GOT3 (cell line): ENCODE data around the gene PPP1CC.
"Not testable (repeated sequence)": the region's sequence is repeated elsewhere in the genome, so short reads cannot be mapped to it uniquely, and the experiment has no call there.

Source experiments
- DNase-seq: peaks from one replicate; lab custom pipeline; 2025; ENCODE audit warnings: mixed read lengths; lab: John Stamatoyannopoulos, UW

Gene PPP1CC

GRCh38 chr12:110742718-110743570, at the start of gene PPP1CC:
TSS of gene PPP1CC (minus strand) at chr12:110742891. CDS start at chr12:110742707, 184 bp downstream.
- DNase-seq: peak; percentile 55

DNA sequence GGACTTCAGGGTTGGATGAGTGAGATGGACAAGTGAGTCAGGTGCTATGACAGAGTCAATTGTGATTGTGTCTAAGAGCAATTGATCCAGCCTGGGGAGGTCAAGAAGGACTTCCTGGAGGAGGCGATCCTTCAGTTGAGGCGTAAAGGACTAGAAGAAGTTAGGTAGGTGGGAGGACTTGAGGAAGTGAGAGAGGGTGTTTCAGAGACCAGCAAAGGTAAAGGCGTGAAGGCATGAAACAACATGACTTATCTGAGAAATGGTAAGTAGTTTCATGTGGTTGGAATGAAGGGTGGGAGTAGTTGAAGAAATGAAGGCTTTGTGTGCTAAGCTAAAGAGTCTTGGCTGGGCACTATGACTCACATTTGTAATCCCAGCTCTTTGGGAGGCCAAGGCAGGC, 48.9 kb upstream of the PPP1CC start:
- DNase-seq: no peak

DNA sequence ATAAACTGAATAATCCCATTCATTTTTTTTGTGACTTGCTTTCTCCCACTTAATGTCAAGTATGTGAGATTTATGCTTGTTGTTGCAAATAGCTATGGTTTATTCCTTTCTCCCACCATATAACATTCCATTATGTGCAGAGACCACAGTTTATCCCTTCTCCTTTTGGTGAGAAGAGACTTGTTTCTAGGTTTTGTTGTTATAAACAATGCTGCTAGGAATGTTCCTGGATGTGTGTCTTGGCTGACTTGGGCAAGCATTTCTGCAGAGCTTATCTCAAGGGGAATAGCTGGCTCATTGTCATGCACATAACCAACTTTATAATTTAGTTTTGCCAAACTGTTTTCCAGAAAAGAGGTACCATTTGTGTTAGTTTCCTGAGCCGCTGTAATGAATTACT, 47.6 kb upstream of the PPP1CC start:
- DNase-seq: no peak

DNA sequence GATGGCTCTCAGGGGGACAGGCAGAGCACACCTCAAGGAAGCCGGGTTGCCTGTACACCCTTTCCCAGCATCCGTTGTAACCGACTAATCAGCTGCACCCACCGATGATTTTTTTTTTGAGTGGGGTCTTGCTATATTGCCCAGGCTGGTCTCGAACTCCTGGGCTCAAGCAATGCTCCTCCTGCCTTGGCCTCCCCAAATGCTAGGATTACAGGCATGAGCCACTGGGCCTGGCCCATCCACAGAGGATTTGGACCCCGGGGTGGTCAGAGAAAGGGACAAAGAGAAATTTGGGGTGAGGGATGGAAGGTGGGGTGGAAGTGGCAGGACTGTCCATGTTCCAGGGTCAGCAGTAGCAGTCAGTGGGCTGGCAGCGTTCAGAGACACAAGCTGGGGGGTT, 43.3 kb upstream of the PPP1CC start:
- DNase-seq: no peak

DNA sequence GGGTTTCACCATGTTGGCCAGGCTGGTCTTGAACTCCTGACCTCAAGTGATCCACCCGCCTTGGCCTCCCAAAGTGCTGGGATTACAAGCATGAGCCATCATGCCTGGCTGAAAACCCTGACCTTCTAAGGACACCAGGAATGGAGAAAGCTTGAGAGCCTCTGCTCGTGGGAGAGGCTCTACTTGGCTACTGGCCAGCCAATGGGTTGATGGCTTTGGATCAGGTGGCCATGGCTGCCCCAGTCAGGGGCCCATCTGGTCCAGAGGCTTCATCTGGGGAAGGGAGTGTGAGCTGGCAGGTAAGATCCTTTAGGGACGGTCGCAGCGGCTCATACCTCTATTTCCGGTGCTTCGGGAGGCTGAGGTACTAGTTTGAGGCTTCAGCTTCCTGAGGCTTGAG, 42.5 kb upstream of the PPP1CC start:
- DNase-seq: no peak

DNA sequence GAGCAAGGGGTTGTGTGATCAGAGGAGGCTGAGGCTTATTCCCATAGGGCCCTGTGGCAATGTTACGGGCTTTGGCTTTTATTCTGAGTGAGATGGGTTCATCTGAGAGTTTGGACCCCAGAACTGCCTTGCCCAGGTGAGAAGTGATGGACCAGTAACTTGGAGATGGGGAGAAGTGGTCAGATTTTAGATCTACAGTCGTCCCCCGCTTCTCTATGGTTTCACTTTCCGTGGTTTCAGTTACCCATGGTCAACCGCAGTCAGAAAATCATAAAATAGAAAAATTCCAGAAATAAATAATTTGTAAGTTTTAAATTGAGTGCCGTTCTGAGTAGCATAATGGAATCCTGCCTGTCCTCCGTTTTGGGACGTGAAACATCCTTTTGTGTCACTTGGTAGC, 40.2 kb upstream of the PPP1CC start:
- no peak for DNase-seq

- DNase-seq: no peak
Observed at GRCh38 chr12:110782094-110782493, 39.4 kb upstream of the PPP1CC start.

DNA sequence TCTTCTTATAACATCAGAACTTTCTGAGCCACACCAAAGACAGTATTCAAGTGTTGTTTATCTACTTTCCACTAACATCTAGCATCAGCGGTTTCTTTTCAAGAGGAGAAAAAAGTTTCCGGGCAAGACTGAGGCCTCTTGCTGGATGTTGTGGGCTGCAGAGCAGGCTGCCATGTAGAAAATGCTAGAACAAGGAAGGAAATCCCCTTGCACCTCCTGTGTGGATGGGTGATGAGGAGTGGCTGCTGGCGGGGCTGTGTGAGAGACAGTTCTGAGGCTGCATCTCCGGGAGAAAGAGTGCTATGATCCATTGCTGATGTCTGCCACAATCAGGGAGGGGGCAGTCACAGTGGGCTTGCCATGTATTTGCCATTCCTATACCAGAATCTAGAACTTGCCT, 37.8 kb upstream of the PPP1CC start:
- DNase-seq: no peak

GRCh38 chr12:110778833-110779577, 36.3 kb upstream of the PPP1CC start:
- no peak for DNase-seq

DNA sequence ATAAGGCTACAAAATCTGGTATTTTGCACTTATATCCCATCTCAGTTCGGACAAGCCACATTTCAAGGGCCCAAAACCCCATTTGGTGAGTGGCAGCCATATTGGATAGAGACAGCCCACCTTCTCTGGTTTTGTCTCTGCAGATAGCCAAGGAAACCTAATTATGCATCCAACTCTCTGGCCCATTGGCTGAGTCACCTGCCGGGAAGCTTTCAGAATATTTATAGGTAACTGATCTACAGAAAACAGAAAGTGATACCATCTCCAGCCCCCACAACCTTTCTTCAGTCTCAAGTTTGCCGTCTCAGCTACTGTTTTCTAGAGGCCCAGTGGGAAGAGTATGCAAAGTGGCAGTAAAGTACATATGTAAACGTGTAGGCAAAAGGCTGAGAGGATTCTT, 33.7 kb upstream of the PPP1CC start:
- no peak for DNase-seq

- DNase-seq: no peak
Observed at GRCh38 chr12:110775997-110776396, 33.3 kb upstream of the PPP1CC start.

GRCh38 chr12:110774824-110775223, 32.1 kb upstream of the PPP1CC start:
- no peak for DNase-seq

DNA sequence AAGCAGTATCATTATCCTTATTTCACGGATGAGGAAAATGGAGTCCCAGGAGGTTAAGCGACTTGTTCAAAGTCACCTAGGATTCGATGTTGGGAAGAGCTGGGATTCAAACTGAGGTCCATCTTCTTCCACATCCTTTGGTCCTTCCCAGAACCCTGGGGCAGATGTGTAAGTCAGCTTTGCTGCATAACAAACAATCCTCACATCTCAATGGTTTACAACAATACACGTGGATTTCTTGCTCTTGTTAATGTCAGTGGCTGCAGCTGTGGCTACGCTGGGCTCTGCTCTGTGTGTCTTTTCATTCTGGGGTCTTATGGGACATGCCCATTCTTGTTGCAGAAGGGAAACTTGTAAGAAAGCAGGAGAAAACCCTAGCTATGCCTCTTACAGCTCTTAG, 26.3 kb upstream of the PPP1CC start:
- no peak for DNase-seq

- DNase-seq: no peak
Observed at GRCh38 chr12:110767863-110768262, 25.2 kb upstream of the PPP1CC start.

- no peak for DNase-seq
Observed at GRCh38 chr12:110766311-110767154, 23.8 kb upstream of the PPP1CC start.

DNA sequence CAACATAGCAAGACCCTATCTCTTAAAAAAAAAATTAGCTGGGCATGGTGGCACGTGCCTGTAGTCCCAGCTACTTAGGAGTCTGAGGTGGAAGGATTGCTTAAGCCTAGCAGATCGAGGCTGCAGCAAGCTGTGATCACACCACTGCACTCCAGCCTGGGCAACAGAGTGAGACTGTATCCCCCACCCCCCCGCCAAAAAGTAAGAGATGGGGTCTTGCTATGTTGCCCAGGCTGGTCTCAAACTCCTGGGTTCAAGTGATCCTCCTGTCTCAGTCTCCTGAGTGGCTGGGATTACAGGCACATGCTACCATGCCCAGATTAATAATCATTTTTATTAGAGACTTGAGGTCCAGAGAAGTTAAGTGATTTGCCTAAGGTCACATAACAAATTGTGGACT, 22.9 kb upstream of the PPP1CC start:
- DNase-seq: not testable (repeated sequence)

- no peak for DNase-seq
Observed at GRCh38 chr12:110765111-110765510, 22.4 kb upstream of the PPP1CC start.

- no peak for DNase-seq
Observed at GRCh38 chr12:110763583-110763982, 20.9 kb upstream of the PPP1CC start.

- no peak for DNase-seq
Observed at GRCh38 chr12:110762891-110763290, 20.2 kb upstream of the PPP1CC start.

GRCh38 chr12:110760204-110760609, 17.5 kb upstream of the PPP1CC start:
- no peak for DNase-seq

DNA sequence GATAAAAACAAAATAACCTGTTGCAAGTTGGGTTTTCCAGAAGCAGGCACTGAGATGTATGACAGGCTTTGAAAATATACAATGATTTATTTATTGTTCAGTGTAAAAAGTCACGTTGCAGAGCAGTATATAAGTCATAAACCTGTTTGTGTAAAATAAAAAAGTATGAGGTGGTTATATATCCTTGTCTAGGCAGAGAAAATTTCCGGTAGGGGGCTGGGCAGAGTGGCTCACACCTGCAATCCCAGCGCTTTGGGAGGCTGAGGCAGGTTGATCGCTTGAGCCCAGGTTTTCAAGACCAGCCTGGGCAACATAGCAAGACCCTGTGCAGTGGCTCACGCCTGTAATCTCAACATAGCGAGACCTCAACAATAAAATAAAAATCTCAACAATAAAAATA, 16.2 kb upstream of the PPP1CC start:
- no peak for DNase-seq

- no peak for DNase-seq
Observed at GRCh38 chr12:110756611-110757010, 13.9 kb upstream of the PPP1CC start.
